Panc1 (cell line): Measurements from ENCODE around the gene ALDH7A1. TPM values are rescaled to one million over a fixed set of nuclear protein-coding genes. Genes with fewer than 3 reads are reported as not detected.

Experiments used
- ATAC-seq: fragments of 200-7000 bp; cut with Tn5 transposase; 2 replicates; pipeline ENCODE4 v1.9.1; 2020; ENCODE audit warnings: mild to moderate bottlenecking, moderate library complexity
- BruUV-seq: library from RNA; stranded (reverse); fragments of 400-500 nt; replicated peaks from 2 replicates; lab custom pipeline; 2021; lab: Mats Ljungman, UMichigan
- CTCF ChIA-PET: fragments of 300-600 bp; sonication (Branson Sonifier 250); formaldehyde crosslinking; loops from one replicate; lab custom pipeline; 2022; ENCODE audit warnings: antibody characterized with exemption; lab: Charles Lee
- POLR2A ChIA-PET: fragments of 300-600 bp; sonication (Branson Sonifier 250); formaldehyde crosslinking; loops from one replicate; lab custom pipeline; 2022; ENCODE audit warnings: antibody characterized with exemption; lab: Charles Lee
- DNase-seq: peaks from one replicate; pipeline ENCODE4 v3.0.0-alpha.2; 2010; ENCODE audit warnings: low read depth, low spot score
- H3K27ac ChIP-seq: 2 replicates; pipeline ENCODE4 v1.5.1; 2011; ENCODE audit warnings: mild to moderate bottlenecking, low read length, inconsistent platforms
- H3K27me3 ChIP-seq: fragments of 200-500 bp; sonication (Bioruptor generic); 2 replicates; pipeline ENCODE4 v1.6.0; 2014; ENCODE audit warnings: low read length, inconsistent platforms; ENCODE audit not compliant: control insufficient read depth, insufficient read depth
- H3K36me3 ChIP-seq: fragments of 200-500 bp; sonication (Bioruptor generic); 2 replicates; pipeline ENCODE4 v1.5.1; 2014; ENCODE audit warnings: inconsistent platforms, mild to moderate bottlenecking, low read length, moderate library complexity; ENCODE audit not compliant: control insufficient read depth, insufficient read depth
- H3K4me1 ChIP-seq: 2 replicates; pipeline ENCODE4 v1.5.1; 2011; ENCODE audit warnings: inconsistent platforms, mild to moderate bottlenecking, low read length, moderate library complexity; ENCODE audit not compliant: control insufficient read depth, insufficient read depth
- H3K4me3 ChIP-seq, 2 experiments: 2 replicates each; pipeline ENCODE4 v1.5.1; 2011 to 2012; ENCODE audit warnings: low read depth in 2 of 2, low read length in 2 of 2, mild to moderate bottlenecking in 2 of 2, inconsistent platforms in 1 of 2, moderate library complexity in 1 of 2
- H3K9me3 ChIP-seq: fragments of 200-500 bp; sonication (Bioruptor generic); 2 replicates; pipeline ENCODE4 v1.5.1; 2014; ENCODE audit warnings: low read depth, mild to moderate bottlenecking, inconsistent platforms, low read length, moderate library complexity; ENCODE audit not compliant: control insufficient read depth, insufficient read depth
- CTCF ChIP-seq: fragments of 450-650 bp; IDR thresholded peaks from 2 replicates; pipeline ENCODE4 v1.5.1; 2017; ENCODE audit warnings: mild to moderate bottlenecking
- POLR2AphosphoS5 ChIP-seq: IDR thresholded peaks from 2 replicates; pipeline ENCODE4 v1.6.1; 2012; ENCODE audit warnings: mild to moderate bottlenecking, low read depth, low read length, moderate library complexity
- REST ChIP-seq, 2 experiments: IDR thresholded peaks; 2 replicates each; pipeline ENCODE4 v1.6.1; 2011 to 2012; ENCODE audit warnings: low read depth in 2 of 2, control low read depth in 1 of 2, low read length in 1 of 2, mild to moderate bottlenecking in 1 of 2, moderate library complexity in 1 of 2; ENCODE audit not compliant: insufficient read depth in 1 of 2
- SIN3A ChIP-seq: IDR thresholded peaks from 2 replicates; pipeline ENCODE4 v1.6.1; 2012; ENCODE audit warnings: low read depth, mild to moderate bottlenecking, low read length, moderate library complexity, borderline replicate concordance; ENCODE audit not compliant: insufficient read depth
- TCF7L2 ChIP-seq: IDR thresholded peaks from 2 replicates; pipeline ENCODE4 v1.6.1; 2011; ENCODE audit warnings: mild to moderate bottlenecking, low read depth, low read length, inconsistent platforms
- in situ Hi-C: cut with HindIII; loops from 2 replicates; pipeline ENCODE4 v1.10.0; 2016; ENCODE audit warnings: low sequenced_read_pairs, low pct_unique_long_range_greater_than_20kb
- intact Hi-C: fragments of 100-400 bp; cut with micrococcal nuclease; formaldehyde crosslinking; loops from one replicate; pipeline ENCODE4 v1.10.0; 2022; ENCODE audit not compliant: unreplicated experiment
- total RNA-seq: library from RNA; stranded (reverse); gene quantifications from one replicate; pipeline ENCODE4 v1.2.1, GENCODE V29; 2021; ENCODE audit not compliant: unreplicated experiment

Gene ALDH7A1
- total RNA-seq, 1 experiment from 2014 or later, result 52.9 TPM

GRCh38 chr5:126484253-126484652 is 110.8 kb downstream of the ALDH7A1 start:
- intact Hi-C loops (no loop called here), in situ Hi-C loops (no loop called here)
- TF ChIP-seq SIN3A (no peak), REST (IDR thresholded peaks at IDR 0.05; ENCODE audit: insufficient read depth in 1 of 2, low read depth in 2 of 2, low read length in 1 of 2) (no peak), POLR2AphosphoS5 (no peak), CTCF (no peak), TCF7L2 (no peak)
- Histone ChIP-seq H3K36me3 (peaks cover 2% of the 10 kb centered on the region), H3K4me1 (no peaks in the 10 kb centered on the region), H3K9me3 (no peaks in the 10 kb centered on the region), H3K4me3 (no peak overlapping the region), H3K27ac (no peak overlapping the region), H3K27me3 (no peaks in the 10 kb centered on the region)
- DNase-seq (no peak), ATAC-seq (no peak)
- CTCF ChIA-PET, result no interaction called here
- POLR2A ChIA-PET, result no interaction called here
- no TSS peak for BruUV-seq

DNA sequence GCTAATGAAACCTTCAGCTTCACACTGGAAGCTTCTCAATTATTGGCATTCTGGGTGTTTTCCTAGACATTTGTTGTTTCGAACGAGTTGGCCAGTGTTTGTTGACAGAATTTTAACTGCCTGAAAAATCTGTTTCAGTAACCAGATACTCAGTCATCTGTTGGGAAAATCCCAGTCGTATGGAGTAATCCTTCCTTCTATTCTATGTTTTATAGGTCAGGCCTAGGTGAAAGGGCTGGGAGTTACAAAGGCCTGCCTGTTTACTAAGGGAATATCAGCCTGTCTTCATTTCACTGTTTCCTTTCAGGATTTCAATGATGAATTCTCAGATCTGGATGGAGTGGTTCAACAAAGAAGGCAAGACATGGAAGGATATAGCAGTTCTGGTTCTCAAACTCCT is 111.9 kb downstream of the ALDH7A1 start:
- no peak for ATAC-seq
- no peak for DNase-seq
- no TSS peak for BruUV-seq
- Histone ChIP-seq H3K4me1 (no peaks in the 10 kb centered on the region), H3K27me3 (no peaks in the 10 kb centered on the region), H3K4me3 (no peak overlapping the region), H3K27ac (no peak overlapping the region), H3K9me3 (no peaks in the 10 kb centered on the region), H3K36me3 (peaks cover 2% of the 10 kb centered on the region; the same call in 1 of the 2 replicates)
- CTCF ChIA-PET, result no interaction called here
- intact Hi-C loops, result no loop called here
- POLR2A ChIA-PET, result no interaction called here
- no peak for TF ChIP-seq TCF7L2
- TF ChIP-seq SIN3A, result no peak
- no peak for TF ChIP-seq POLR2AphosphoS5
- TF ChIP-seq REST (IDR thresholded peaks at IDR 0.05; ENCODE audit: insufficient read depth in 1 of 2, low read depth in 2 of 2, low read length in 1 of 2), result no peak
- TF ChIP-seq CTCF, result no peak
- in situ Hi-C loops, result no loop called here
